DLD1 (cell line): ENCODE results near the gene HEXIM1.

ENCODE experiments used
- in situ Hi-C: cut with HindIII; loops from 2 replicates; pipeline ENCODE4 v1.10.0; 2017; ENCODE audit warnings: low sequenced_read_pairs

Gene HEXIM1

DNA sequence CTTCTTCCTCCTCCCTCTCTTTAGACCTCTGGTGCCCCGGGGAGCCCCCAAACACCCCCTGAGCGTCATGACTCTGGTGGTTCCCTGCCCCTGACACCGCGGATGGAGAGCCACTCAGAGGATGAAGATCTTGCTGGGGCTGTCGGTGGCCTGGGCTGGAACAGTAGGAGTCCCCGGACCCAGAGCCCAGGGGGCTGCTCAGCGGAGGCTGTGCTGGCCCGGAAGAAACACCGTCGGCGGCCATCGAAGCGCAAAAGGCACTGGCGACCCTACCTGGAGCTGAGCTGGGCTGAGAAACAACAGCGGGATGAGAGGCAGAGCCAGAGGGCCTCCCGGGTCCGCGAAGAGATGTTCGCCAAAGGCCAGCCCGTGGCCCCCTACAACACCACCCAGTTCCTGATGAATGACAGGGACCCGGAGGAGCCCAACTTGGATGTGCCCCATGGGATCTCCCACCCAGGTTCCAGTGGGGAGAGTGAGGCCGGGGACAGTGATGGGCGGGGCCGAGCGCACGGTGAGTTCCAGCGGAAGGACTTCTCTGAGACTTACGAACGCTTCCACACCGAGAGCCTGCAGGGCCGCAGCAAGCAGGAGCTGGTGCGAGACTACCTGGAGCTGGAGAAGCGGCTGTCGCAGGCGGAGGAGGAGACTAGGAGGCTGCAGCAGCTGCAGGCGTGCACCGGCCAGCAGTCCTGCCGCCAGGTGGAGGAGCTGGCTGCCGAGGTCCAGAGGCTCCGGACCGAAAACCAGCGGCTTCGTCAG is 20.9 kb downstream of the HEXIM1 start:
- in situ Hi-C loops = no loop called here

DNA sequence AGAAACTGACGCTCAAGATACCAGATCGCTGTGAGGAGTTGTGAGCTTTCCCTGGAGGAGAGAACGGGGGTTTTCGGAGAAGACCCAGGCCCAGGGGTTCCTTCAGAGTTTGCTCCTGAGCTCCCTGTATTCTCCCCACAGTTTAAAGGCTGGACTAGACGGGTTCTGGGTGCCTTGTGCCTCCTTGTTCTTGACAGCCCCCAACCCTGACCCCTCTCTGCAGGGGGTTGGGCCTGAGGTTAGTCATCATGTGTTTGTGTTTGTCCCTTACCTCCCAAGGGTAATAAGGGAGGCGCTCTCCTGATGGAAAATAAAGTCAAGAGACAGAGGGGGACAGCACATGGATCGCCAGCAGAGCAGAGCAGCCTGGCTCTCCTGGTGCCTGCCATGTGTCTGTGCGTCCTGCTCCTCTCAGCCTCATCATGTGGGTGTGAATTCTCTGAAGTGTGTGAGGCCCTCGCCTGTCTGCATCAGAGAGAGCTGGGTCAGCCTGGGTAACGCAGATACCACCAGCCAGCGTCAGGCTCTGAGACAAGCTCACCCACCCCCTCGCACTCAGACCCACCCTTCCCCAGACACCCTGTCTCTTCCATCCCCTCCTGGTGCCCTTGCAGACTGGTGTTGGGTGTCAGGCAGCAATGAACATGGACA is 22.1 kb downstream of the HEXIM1 start:
- in situ Hi-C loops = no loop called here

DNA sequence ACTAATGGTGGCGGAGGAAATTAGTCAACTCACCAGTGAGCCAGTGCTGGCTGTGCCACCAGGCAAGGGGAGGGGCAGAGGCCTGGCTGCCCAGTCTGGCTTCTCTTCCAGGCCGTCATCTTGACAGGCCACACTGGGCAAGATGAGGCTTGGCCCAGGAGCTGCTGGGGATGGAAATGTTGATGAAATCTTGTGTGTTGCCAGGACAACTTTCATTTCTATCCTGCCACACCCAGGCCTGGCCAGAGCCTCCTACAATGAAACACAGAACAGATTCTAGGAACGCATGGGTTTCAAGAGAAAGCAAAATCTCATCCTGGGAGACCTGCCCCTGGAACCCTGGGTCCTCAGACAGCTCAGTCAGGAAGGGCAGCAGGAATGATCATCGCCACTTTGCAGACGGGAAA is 22.7 kb downstream of the HEXIM1 start:
- in situ Hi-C loops = no loop called here

DNA sequence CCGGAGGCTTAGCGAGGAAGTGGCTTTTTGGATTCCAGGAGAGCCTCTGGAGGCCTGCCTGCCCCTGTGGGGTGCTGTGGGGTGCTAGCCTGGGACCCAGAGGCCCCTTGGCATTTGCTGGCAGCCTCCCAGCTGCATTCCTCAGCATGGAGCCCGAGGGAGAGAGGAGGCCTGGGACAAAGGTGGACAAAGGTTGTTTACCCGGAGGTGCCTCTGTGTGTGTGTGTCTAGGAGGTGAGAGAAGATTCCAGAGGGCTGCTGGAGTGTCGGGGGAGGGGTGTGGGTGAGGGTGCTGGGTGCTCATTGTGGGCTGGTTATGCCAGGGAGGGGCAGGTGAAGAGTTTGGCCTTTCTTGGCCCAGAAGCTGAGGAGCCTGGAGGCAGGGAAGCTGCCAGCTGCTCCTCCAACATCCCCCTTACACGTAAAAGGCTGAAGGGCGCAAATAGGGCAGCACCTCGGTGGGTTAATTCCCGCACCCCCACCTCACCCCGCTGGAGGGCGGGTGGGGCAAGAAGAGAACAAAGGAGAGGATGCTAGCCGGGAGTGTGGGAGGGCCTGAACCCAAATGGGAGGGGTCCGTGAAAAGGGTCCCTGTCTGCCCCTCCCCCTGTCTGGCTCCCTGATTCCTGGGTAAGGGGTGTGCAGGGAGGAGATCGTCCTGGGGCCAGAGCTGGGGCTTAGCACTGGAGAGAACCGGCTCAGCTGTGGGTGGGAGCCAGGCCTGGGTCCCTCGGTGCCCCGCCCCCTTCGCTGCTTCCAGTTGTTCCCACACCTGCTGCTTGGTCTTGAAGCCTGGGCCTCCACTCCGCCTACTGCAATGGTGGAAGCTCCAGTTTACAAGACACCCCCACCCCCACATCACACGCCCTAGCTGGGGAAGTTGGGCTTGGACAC is 23.3 kb downstream of the HEXIM1 start:
- in situ Hi-C loops = no loop called here

DNA sequence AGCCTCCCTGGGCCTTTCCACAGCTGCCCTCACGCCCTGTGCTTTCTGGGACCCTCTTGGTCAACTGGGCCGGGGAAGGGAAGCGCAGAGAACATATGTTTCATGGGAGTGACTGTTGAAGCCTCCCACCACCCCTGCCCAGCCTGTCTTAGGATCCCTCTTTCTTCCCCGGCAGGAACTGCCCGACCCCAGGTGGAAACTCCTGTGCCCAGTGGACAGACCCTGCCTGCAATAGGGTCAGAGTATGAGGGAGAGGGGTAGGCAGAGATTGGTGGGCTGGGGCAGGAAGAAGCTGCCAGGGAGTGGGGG is 23.9 kb downstream of the HEXIM1 start:
- in situ Hi-C loops = no loop called here

DNA sequence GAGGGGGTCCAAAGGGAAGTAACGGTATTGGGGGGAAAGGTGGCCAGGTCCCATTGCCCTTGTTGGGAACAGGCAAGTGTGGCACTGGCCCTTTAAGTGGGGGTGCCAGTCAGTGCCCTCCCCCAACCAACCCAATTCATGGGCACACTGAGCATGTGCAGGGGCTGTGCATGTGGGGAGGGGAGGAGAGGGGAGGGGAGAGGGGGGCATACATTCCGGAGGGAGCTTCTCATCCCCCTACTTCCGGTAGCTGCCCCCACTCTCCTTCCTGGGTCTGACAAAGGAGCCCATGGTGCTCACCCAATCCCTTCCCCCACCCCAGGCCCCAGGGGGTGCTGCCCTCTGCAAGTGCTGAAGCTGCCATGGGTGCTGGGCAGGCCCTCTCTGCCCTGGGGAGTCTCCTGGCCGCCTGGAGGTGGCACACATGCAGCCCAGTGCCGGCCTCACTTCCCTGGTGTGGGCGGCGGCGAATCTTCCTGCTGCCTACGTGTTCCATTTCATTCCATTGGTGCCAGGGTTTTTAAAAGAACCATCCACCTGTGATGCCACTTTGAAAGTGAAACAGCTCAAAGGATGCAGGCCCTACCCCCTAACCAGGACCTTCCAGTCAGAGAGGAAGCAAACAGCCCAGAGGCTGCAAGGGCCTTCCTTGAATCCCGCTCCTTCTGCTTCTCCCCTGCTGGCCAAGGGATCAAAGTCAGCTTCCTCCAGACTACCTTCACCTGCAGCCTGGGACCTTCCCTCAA is 24.4 kb downstream of the HEXIM1 start:
- in situ Hi-C loops = no loop called here

DNA sequence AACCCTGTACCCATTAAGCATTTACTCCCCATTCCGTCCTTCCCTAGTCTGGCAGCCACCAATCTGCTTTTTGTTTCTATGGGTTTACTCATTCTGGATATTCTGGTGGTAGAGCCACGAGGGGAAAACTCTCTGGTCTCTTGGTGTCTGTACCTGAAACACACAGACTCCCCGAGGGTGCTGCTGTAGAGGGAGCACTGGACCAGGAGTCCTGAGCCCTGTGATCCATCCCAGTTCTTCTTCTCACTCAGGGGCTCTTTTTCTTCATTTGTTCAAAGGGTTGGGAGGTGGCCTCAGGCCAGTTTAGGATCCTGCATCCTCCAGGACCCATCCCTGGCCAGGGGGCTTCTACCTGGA is 27.5 kb downstream of the HEXIM1 start:
- in situ Hi-C loops = no loop called here

DNA sequence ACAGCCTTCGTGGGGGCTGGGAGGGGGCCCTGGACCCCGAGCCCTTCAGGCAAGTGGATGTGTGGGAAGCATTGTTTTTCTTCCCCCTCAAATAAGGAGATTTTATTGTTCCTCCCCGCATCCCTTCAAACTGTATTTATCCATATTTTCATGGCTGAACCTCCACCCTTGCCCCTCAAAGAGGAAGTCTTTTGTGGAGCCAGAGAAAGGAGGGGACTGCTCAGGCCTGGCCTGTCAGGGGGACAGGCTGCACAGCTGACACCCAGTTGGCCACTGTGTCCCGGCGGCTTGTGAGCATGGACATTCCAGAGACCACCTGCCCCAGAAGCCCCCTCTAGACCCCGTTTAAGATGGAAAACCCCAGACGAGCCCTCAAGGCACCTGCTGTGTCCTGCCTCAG is 29.3 kb downstream of the HEXIM1 start:
- in situ Hi-C loops = no loop called here

DNA sequence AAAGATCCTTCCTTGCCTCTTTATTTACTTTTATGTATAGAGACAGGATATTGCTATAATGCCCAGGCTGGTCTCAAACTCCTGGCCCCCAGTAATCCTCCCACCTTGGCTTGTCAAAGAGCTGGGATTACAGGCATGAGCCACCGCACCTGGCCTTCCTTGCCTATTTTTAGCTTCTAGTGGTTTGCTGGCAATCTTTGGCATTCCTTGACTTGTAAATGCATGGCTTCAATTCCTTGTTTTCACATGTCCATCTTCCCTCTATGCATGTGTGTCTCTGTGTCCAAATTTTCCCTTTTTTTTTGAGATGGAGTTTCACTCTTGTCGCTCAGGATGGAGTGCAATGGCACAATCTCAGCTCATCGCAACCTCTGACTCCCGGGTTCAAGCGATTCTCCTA is 35.9 kb downstream of the HEXIM1 start:
- in situ Hi-C loops = no loop called here

DNA sequence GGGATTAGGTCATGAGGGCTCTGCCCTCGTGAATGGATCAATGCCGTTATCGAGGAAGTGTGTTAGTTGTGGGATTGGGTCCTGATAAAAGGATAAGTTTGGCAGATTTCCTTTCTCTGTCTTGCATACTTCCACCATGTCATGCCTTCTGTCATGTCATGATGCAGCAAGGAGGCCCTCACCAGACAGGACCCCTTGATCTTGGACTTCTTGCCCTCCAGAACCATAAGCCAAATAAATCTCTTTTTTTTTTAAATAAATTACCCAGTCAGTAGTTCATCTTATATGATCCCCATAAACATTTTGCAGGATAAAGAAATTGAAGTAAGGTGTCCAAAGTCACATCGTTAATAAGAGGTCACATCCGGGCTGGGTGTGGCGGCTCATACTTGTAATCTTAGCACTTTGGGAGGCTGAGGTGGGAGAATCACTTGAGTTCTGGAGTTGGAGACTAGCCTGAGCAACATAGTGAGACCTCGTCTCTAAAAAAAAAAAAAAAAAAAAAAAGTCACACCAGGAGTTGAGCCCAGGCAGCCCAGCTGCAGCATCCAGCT is 38.6 kb downstream of the HEXIM1 start:
- in situ Hi-C loops = no loop called here

DNA sequence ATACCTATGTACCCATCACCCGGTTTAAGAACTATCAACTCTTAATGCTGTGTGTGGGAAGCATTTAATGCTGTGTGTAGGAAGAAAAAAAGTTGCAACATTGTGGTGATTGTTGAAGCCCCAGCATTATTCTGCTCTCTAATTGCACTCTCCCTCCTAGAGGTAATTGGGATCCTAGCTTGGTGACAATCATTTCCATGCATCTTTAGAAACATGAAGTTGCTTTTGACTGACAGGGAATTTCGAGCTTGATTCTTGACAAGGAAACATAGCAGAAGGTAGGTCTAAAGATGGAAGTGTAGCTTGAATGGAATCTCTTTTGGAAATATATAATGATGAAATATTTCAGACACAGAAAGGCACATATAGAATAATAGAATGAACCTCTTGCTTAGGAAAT is 40.7 kb downstream of the HEXIM1 start:
- in situ Hi-C loops = no loop called here

DNA sequence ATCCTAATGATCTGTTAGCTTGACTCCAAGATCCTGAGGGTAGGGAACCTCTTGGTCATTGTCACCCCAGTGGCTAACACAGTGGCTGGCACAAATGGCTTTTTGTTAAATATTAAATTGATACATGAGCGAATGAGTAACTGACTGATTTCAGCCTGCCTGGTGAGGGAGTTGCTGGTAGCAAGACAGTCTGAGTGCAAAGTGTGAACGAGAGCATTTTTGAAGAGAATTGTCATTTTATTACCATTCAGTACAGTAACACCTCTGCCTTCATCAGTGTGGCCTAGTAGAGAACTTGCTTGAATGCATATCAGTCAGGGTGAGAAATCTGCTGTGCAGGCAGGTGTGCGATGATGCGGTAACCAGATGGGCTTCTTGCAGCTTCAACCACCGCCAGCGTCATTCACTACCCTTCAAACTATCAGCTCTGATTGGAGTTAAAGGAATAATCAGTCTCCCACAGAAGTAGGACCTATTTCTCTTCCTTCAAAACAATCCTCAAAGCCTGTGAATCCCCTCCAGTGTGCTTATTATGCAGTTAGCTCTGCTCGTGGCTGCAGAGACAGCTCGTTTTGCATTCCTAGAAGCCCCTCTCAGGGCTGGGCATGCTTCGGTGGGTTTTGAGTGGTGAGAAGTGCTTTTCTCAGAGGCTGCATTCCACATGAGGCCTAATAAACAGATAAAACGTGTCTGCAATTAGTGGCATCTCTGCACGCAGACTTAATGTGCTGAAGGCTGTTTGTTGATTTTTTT is 42.4 kb downstream of the HEXIM1 start:
- in situ Hi-C loops = no loop called here

DNA sequence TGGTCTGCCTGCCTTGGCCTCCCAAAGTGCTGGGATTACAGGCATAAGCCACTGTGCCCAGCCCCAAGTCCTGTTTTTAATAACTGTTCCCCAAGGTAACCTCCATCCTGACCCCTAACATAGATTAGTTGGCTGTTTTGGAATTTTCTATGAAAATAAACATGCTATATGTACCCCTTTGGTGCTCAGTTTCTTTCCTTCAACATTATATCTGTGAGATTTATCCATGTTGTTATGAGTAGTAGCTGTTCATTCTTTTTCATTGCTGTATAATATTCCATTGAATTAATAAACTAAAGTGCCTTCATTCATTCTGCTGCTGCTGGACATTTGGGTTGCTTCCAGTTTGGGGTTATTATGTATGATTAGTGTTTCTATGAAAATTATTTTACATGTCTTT is 47.1 kb downstream of the HEXIM1 start:
- in situ Hi-C loops = no loop called here

DNA sequence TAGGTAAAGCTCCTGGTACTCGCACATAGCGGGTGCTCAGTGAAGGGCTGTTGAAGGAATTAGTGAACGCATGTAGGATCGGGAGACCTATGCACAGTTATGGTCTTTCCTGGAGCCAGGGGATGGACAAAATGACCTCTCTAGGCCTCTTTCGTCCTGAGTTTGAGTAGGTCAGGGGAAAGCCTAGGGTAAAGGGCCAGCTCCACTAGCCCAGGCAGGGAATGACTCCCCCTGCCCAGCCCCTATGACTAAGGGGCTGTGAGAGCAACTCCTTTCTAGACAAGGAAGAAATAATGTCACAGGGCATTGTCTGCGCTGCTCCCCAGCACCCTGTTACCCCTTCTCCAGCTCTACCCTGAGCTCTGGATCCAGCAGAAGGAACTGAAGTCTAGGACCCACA is 48.8 kb downstream of the HEXIM1 start:
- in situ Hi-C loops = no loop called here

DNA sequence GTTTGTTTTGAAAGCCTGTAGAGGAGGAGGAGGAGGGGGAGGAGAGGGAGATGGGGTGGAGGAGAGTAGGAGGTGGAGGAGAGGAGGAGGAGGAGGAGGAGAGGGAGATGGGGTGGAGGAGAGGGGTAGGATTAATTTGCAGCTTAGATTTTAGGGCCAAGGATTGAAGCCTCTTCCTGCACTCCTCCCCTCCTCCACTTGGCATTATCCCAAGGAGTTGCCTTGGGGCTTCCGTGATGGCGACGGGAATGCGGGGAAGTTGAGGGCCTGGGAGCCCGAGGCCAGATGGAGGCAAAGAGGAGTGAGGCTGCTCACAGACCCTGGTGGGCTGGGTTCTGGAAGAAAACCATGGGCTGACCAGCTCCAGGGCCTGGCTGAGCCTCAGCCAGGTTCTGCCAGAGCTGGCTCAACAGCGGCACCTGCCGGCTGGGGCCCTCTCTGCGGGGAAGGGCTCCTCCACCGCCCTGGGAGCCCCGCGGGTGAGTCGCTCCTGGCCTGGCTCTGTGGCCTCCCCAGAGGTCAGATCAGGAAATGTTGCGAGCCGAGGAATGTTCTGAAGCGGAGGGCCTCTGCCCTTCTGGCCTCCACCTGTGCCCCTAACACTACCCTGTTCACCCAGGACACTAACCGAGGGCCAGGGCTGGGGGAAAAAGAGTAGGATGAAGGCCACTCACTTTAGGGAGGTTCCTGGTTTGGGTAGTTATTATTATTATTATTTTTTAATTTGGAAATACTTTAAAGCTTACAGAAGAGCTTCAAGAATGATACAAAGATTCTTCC is 49.5 kb downstream of the HEXIM1 start:
- in situ Hi-C loops = no loop called here

DNA sequence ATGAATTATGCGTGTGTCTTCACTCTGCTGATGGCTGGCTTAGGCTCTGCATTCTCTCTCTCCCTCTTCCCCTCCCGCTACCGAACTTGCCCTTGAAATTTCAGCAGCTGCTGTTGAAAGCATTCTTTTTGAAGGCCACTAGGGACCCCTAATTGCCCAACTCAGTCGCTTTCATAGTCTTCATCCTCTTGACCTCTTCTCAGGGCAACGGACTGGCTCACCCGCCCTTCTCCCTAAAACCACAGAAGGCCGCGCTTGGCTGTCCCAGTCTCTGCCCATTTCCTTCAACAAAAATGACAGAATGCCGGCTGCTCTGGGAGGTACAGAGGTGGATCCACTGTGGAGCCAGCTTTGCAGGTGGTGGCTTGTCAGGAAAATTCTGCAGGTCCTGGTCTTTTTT is 52.4 kb downstream of the HEXIM1 start:
- in situ Hi-C loops = no loop called here

DNA sequence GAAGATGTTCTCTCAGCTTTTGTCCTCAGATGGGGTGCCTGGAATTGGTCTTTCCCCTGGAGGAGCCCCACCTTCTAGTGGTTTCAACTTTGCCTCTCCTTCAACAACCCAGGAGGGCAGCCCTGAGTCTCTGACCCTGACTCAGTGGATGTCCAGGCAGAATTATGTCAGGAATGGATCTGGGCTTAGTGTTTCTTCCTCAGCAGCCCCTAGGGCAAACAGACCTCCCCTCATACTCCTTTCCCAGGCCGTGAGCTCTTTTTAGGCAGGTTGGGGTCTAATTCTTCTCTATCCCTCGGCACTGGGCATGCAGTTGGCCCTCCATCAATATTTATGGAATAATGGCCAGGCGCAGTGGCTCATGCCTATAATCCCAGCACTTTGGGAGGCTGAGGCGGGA is 53.2 kb downstream of the HEXIM1 start:
- in situ Hi-C loops = no loop called here
